Measurements from ENCODE around the gene PFKL. TPM values are rescaled to one million over a fixed set of nuclear protein-coding genes. Genes with fewer than 3 reads are reported as not detected.
"Not testable (repeated sequence)": the region's sequence is repeated elsewhere in the genome, so short reads cannot be mapped to it uniquely, and the experiment has no call there.

The PFKL gene
- total and polyA plus RNA-seq, 2 experiments from 2014 or later = 40.3 to 106 TPM

DNA sequence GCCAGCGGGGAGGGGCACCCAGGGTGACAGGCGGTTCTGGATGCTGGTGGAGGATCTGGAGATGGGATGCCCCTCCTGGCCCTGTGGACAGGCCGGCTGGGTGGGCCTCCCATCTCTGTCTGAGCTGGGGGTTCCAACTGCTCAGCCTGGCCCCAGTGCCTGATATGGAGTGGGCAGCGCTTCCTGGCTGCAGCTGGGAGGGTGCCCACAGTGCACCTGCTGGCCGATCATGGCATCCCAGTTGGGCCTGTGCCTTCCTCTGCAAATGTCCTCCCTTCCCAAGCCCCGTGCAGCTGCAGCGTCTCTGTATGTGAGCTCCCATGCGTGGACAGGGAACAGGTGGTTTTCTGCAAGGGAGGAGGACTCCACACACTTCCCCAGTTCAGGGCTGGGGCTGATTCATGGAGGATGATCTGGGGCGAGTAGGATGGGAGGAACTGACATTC is 2.1 kb downstream of the PFKL start:
- Mint-ChIP-seq H3K9me3 (no peaks in the 10 kb centered on the region), H3K27ac (no peak overlapping the region), H3K27me3 (ENCODE audit: insufficient read depth, low read depth, poor library complexity) (peaks cover 10% of the 10 kb centered on the region), H3K4me3 (peak overlapping the region; percentile 17; the same call in 1 of the 3 replicates), H3K4me1 (peaks cover 15% of the 10 kb centered on the region), H3K36me3 (ENCODE audit: low read depth) (no peaks in the 10 kb centered on the region)
- no peaks in the 10 kb centered on the region for H3K36me3 ChIP-seq (ENCODE audit: insufficient read depth)
- no peak for DNase-seq (ENCODE audit: low spot score)
- no peak overlapping the region for H2AFZ ChIP-seq
- 0 out of 2 replicates have a peak, but pooled peaks cover 3% of the 10 kb centered on the region for H3K79me2 ChIP-seq (replicated peaks; ENCODE audit: insufficient read depth)
- H3K4me3 ChIP-seq = no peak overlapping the region
- H3K4me1 ChIP-seq (ENCODE audit: insufficient read depth) = no peaks in the 10 kb centered on the region
- no peak overlapping the region for H3K4me2 ChIP-seq
- no peaks in the 10 kb centered on the region for H3K9me2 ChIP-seq (ENCODE audit: insufficient read depth)
- no peak overlapping the region for H3K27ac ChIP-seq (ENCODE audit: low read depth)
- ATAC-seq = no peak
- TF ChIP-seq CREB1 (CRISPR knock-in tag; IDR thresholded peaks at IDR 0.05; ENCODE audit: low read depth) = no peak
- no peak for TF ChIP-seq ZNF114 (CRISPR knock-in tag; IDR thresholded peaks at IDR 0.05)
- no peak for TF ChIP-seq JUNB (IDR thresholded peaks at IDR 0.05; ENCODE audit: unreplicated experiment)
- TF ChIP-seq POLR2AphosphoS5 (IDR thresholded peaks at IDR 0.05; ENCODE audit: low read depth) = no peak
- TF ChIP-seq NANOG (IDR thresholded peaks at IDR 0.05; ENCODE audit: borderline replicate concordance) = no peak
- H3K27me3 ChIP-seq (ENCODE audit: insufficient read depth) = peaks cover 10% of the 10 kb centered on the region; the same call in 1 of the 2 replicates
- H3F3A ChIP-seq (replicated peaks; ENCODE audit: low read depth) = 0 out of 2 replicates have a peak, but pooled peaks cover 4% of the 10 kb centered on the region
- no peaks in the 10 kb centered on the region for H4K20me1 ChIP-seq (replicated peaks; ENCODE audit: insufficient read depth)

GRCh38 chr21:44302573-44303401 is 2.9 kb downstream of the PFKL start:
- H3K27ac Mint-ChIP-seq; ATAC-seq; H3K36me3 Mint-ChIP-seq (ENCODE audit: low read depth); H2AFZ ChIP-seq; DNase-seq (ENCODE audit: low spot score); H3K4me2 ChIP-seq; H3K36me3 ChIP-seq (ENCODE audit: insufficient read depth); H3K27me3 ChIP-seq (ENCODE audit: insufficient read depth); H3K79me2 ChIP-seq (replicated peaks; ENCODE audit: insufficient read depth); H4K20me1 ChIP-seq (replicated peaks; ENCODE audit: insufficient read depth); H3K9me3 Mint-ChIP-seq; H3K4me3 ChIP-seq; H3K27ac ChIP-seq (ENCODE audit: low read depth); H3K4me1 ChIP-seq (ENCODE audit: insufficient read depth); H3F3A ChIP-seq (replicated peaks; ENCODE audit: low read depth); H3K9me2 ChIP-seq (ENCODE audit: insufficient read depth): not testable (repeated sequence)
- Mint-ChIP-seq H3K27me3 (ENCODE audit: insufficient read depth, low read depth, poor library complexity) (peaks cover 11% of the 10 kb centered on the region), H3K4me1 (peaks cover 16% of the 10 kb centered on the region), H3K4me3 (peak overlapping the region; percentile 17; the same call in 1 of the 3 replicates)
- TF ChIP-seq, protein P1, sequence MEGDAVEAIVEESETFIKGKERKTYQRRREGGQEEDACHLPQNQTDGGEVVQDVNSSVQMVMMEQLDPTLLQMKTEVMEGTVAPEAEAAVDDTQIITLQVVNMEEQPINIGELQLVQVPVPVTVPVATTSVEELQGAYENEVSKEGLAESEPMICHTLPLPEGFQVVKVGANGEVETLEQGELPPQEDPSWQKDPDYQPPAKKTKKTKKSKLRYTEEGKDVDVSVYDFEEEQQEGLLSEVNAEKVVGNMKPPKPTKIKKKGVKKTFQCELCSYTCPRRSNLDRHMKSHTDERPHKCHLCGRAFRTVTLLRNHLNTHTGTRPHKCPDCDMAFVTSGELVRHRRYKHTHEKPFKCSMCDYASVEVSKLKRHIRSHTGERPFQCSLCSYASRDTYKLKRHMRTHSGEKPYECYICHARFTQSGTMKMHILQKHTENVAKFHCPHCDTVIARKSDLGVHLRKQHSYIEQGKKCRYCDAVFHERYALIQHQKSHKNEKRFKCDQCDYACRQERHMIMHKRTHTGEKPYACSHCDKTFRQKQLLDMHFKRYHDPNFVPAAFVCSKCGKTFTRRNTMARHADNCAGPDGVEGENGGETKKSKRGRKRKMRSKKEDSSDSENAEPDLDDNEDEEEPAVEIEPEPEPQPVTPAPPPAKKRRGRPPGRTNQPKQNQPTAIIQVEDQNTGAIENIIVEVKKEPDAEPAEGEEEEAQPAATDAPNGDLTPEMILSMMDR (conservative IDR thresholded peaks at IDR 0.05; ENCODE audit: low read depth in 2 of 2) = peak; percentile 23 to 55

GRCh38 chr21:44303490-44303981 is 3.7 kb downstream of the PFKL start:
- Histone ChIP-seq H3K4me2 (no peak overlapping the region), H3K4me3 (no peak overlapping the region), H3K79me2 (replicated peaks; ENCODE audit: insufficient read depth) (0 out of 2 replicates have a peak, but pooled peaks cover 3% of the 10 kb centered on the region), H3K36me3 (ENCODE audit: insufficient read depth) (no peaks in the 10 kb centered on the region), H3F3A (replicated peaks; ENCODE audit: low read depth) (0 out of 2 replicates have a peak, but pooled peaks cover 4% of the 10 kb centered on the region), H2AFZ (no peak overlapping the region), H3K4me1 (ENCODE audit: insufficient read depth) (no peaks in the 10 kb centered on the region), H3K9me2 (ENCODE audit: insufficient read depth) (no peaks in the 10 kb centered on the region), H4K20me1 (replicated peaks; ENCODE audit: insufficient read depth) (no peaks in the 10 kb centered on the region), H3K27me3 (ENCODE audit: insufficient read depth) (peaks cover 2% of the 10 kb centered on the region; the same call in 1 of the 2 replicates), H3K27ac (ENCODE audit: low read depth) (no peak overlapping the region)
- no peaks in the 10 kb centered on the region for H3K36me3 Mint-ChIP-seq (ENCODE audit: low read depth)
- no peaks in the 10 kb centered on the region for H3K9me3 Mint-ChIP-seq
- no peak overlapping the region for H3K4me3 Mint-ChIP-seq
- ATAC-seq = no peak
- H3K4me1 Mint-ChIP-seq = peaks cover 16% of the 10 kb centered on the region
- DNase-seq (ENCODE audit: low spot score) = no peak
- peaks cover 11% of the 10 kb centered on the region for H3K27me3 Mint-ChIP-seq (ENCODE audit: insufficient read depth, low read depth, poor library complexity)
- no peak overlapping the region for H3K27ac Mint-ChIP-seq
- TF ChIP-seq, protein P2, sequence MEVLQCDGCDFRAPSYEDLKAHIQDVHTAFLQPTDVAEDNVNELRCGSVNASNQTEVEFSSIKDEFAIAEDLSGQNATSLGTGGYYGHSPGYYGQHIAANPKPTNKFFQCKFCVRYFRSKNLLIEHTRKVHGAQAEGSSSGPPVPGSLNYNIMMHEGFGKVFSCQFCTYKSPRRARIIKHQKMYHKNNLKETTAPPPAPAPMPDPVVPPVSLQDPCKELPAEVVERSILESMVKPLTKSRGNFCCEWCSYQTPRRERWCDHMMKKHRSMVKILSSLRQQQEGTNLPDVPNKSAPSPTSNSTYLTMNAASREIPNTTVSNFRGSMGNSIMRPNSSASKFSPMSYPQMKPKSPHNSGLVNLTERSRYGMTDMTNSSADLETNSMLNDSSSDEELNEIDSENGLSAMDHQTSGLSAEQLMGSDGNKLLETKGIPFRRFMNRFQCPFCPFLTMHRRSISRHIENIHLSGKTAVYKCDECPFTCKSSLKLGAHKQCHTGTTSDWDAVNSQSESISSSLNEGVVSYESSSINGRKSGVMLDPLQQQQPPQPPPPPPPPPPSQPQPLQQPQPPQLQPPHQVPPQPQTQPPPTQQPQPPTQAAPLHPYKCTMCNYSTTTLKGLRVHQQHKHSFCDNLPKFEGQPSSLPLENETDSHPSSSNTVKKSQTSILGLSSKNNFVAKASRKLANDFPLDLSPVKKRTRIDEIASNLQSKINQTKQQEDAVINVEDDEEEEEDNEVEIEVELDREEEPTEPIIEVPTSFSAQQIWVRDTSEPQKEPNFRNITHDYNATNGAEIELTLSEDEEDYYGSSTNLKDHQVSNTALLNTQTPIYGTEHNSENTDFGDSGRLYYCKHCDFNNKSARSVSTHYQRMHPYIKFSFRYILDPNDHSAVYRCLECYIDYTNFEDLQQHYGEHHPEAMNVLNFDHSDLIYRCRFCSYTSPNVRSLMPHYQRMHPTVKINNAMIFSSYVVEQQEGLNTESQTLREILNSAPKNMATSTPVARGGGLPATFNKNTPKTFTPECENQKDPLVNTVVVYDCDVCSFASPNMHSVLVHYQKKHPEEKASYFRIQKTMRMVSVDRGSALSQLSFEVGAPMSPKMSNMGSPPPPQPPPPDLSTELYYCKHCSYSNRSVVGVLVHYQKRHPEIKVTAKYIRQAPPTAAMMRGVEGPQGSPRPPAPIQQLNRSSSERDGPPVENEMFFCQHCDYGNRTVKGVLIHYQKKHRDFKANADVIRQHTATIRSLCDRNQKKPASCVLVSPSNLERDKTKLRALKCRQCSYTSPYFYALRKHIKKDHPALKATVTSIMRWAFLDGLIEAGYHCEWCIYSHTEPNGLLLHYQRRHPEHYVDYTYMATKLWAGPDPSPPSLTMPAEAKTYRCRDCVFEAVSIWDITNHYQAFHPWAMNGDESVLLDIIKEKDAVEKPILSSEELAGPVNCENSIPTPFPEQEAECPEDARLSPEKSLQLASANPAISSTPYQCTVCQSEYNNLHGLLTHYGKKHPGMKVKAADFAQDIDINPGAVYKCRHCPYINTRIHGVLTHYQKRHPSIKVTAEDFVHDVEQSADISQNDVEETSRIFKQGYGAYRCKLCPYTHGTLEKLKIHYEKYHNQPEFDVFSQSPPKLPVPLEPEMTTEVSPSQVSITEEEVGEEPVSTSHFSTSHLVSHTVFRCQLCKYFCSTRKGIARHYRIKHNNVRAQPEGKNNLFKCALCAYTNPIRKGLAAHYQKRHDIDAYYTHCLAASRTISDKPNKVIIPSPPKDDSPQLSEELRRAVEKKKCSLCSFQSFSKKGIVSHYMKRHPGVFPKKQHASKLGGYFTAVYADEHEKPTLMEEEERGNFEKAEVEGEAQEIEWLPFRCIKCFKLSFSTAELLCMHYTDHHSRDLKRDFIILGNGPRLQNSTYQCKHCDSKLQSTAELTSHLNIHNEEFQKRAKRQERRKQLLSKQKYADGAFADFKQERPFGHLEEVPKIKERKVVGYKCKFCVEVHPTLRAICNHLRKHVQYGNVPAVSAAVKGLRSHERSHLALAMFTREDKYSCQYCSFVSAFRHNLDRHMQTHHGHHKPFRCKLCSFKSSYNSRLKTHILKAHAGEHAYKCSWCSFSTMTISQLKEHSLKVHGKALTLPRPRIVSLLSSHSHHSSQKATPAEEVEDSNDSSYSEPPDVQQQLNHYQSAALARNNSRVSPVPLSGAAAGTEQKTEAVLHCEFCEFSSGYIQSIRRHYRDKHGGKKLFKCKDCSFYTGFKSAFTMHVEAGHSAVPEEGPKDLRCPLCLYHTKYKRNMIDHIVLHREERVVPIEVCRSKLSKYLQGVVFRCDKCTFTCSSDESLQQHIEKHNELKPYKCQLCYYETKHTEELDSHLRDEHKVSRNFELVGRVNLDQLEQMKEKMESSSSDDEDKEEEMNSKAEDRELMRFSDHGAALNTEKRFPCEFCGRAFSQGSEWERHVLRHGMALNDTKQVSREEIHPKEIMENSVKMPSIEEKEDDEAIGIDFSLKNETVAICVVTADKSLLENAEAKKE (CRISPR knock-in tag; IDR thresholded peaks at IDR 0.05) = no peak
